Stimulated activated CD8-positive, alpha-beta memory T cell treated with anti-CD3 and anti-CD28 coated beads, Interleukin-7, amount 100 ng/mL, for 48 hours (primary cell): ENCODE data around the gene TMX4.
"Not testable (repeated sequence)": the region's sequence is repeated elsewhere in the genome, so short reads cannot be mapped to it uniquely, and the experiment has no call there.

Source experiments
- DNase-seq, 2 donors: peaks; one replicate each; pipeline ENCODE4 v3.0.0-alpha.2; 2020; ENCODE audit warnings: low read depth in 1 of 2; ENCODE audit errors: extremely low read depth in 1 of 2

The TMX4 gene

GRCh38 chr20:8019246-8019997 lies at the start of gene TMX4:
TMX4 (minus strand) TSS chr20:8019761; CDS start chr20:8019613, 148 bp downstream.
- peak; percentile 84 to 92 for DNase-seq

- no peak for DNase-seq
Measured at GRCh38 chr20:8067082-8067481, 47.5 kb upstream of the TMX4 start.

- no peak for DNase-seq
Measured at GRCh38 chr20:8066662-8067061, 47.1 kb upstream of the TMX4 start.

GRCh38 chr20:8065691-8066090 lies 46.1 kb upstream of the TMX4 start:
- no peak for DNase-seq

GRCh38 chr20:8062756-8063155 lies 43.2 kb upstream of the TMX4 start:
- DNase-seq, result no peak

- DNase-seq, result no peak
Measured at GRCh38 chr20:8061861-8062518, 42.4 kb upstream of the TMX4 start.

- no peak for DNase-seq
Measured at GRCh38 chr20:8060977-8061376, 41.4 kb upstream of the TMX4 start.

- no peak for DNase-seq
Measured at GRCh38 chr20:8057871-8058270, 38.3 kb upstream of the TMX4 start.

- DNase-seq, result no peak
Measured at GRCh38 chr20:8055096-8055495, 35.5 kb upstream of the TMX4 start.

GRCh38 chr20:8050157-8050837 lies 30.7 kb upstream of the TMX4 start:
- no peak for DNase-seq

GRCh38 chr20:8049310-8049709 lies 29.7 kb upstream of the TMX4 start:
- DNase-seq, result no peak

GRCh38 chr20:8045946-8046345 lies 26.4 kb upstream of the TMX4 start:
- no peak for DNase-seq

- no peak for DNase-seq
Measured at GRCh38 chr20:8043687-8044282, 24.2 kb upstream of the TMX4 start.

GRCh38 chr20:8039042-8039441 lies 19.5 kb upstream of the TMX4 start:
- DNase-seq, result no peak

- DNase-seq, result no peak
Measured at GRCh38 chr20:8036771-8037170, 17.2 kb upstream of the TMX4 start.

GRCh38 chr20:8033151-8033841 lies 13.7 kb upstream of the TMX4 start:
- DNase-seq, result no peak

GRCh38 chr20:8032499-8032898 lies 12.9 kb upstream of the TMX4 start:
- no peak for DNase-seq

GRCh38 chr20:8031539-8031938 lies 12.0 kb upstream of the TMX4 start:
- DNase-seq, result not testable (repeated sequence)

- no peak for DNase-seq
Measured at GRCh38 chr20:8021541-8022269, 2.1 kb upstream of the TMX4 start.
